ENCODE results near the gene MALT1.

GRCh38 chr18:58766164-58766563 lies 94.9 kb downstream of the MALT1 start:
- no peak for TF ChIP-seq CTCF (IDR thresholded peaks at IDR 0.05)
- TF ChIP-seq POLR2AphosphoS5 (IDR thresholded peaks at IDR 0.05): no peak
- no peak for TF ChIP-seq POLR2A (IDR thresholded peaks at IDR 0.05)
